Stimulated activated CD4-positive, alpha-beta T cell treated with anti-CD3 and anti-CD28 coated beads, Interleukin-12 subunit alpha, Interleukin-12 subunit beta, amount 100 ng/mL, for 4 hours (primary cell): ENCODE results near the gene CKB.

Source experiments
- DNase-seq: peaks from one replicate; pipeline ENCODE4 v3.0.0-alpha.2; 2020

CKB gene

GRCh38 chr14:103522649-103523574, at the start of gene CKB:
TSS of gene CKB (minus strand) at chr14:103522830. CDS start at chr14:103522493, 337 bp downstream.
- no peak for DNase-seq

- DNase-seq, result no peak
These were observed 46.8 kb upstream of the CKB start for GRCh38 chr14:103569408-103569807.

DNA sequence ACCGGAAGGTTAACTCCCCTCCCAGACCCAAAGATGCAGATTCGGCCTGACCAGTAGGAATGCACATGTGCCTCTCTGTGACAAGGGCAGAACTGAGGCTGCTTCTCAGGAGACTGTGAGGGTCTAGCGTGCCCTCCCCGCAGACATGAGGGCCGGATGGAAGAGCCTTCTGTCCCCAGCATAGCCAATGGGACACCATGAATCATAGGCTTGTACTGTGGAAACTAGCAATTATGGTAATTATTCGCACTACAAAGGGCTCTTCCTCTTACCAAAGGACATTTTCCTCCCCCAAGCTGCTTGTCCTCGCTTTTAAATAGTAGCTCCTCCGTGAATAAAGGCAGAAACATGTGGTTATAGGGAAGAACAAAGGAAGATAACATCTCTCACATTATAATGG, 46.3 kb upstream of the CKB start:
- no peak for DNase-seq

DNA sequence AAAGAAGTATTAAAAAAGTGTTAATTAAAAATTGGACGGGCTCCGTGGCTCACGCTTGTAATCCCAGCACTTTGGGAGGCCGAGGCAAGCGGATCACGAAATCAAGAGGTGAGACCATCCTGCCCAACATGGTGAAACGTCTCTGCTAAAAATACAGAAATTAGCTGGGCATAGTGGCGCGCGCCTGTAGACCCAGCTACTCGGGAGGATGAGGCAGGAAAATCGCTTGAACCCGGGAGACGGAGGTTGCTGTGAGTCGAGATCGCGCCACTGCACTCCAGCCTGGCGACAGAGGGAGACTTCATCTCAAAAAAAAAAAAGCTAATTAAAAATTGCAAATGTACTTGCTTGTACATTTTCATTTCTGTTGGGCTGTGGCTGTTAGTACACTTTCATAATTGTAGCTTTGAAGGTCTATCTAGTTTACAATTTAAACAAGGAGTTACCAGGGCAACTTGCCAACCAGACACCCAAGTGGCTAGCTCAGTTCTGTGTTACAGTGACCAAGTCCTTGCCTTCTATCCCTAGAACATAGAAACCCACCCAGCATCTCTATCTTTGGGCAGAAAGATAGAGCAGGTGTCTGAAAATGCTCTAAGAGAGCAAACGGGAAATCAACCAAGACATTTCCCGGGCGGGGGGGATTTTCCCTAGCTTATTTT, 41.3 kb upstream of the CKB start:
- DNase-seq, result no peak

- no peak for DNase-seq
These were observed 40.6 kb upstream of the CKB start for GRCh38 chr14:103563226-103563620.

- peak; percentile 82 for DNase-seq
These were observed 40.0 kb upstream of the CKB start, which contains the start of the genes BAG5 and COA8 for GRCh38 chr14:103562429-103563225. TSS of gene BAG5 (minus strand) at chr14:103562657. CDS start at chr14:103561164, 1,493 bp downstream. TSS of gene COA8 (plus strand) at chr14:103562960. CDS start at chr14:103563002, 42 bp downstream.

DNA sequence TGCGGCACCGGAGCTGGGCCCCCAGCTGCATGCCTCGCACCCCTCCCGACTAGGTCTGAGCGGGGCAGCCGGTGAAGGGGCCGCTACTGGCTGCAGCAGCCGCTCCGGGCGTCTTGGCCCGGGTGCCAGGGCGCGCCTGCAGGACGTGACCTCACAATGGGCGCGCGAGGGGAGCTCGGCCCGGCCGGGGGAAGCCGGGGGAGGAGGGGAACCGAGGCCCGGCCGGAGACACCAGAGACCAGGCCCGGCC, 39.5 kb upstream of the CKB start:
- DNase-seq, result peak; percentile 33

- peak; percentile 33 for DNase-seq
These were observed 39.0 kb upstream of the CKB start for GRCh38 chr14:103561381-103562178.

DNA sequence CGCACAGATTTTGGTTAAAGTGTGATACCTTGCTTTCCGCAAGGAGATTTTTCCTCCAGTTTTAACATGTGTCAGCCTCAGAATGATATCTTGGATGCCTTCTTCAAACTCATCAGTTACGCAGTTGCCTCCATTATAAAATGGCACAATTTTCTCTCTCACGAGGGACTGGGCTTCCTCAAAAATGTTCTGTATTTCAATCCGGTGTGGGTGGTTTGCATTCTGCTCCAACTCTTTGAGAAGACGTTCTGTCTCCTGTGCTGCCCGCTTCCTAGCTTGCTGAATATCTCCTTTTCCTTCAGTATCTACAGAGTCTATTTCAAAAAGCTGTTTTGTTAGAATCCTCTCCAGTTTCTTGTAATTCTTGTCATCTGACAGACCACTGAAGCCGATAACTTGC, 38.1 kb upstream of the CKB start:
- DNase-seq, result no peak

- DNase-seq, result no peak
These were observed 37.1 kb upstream of the CKB start for GRCh38 chr14:103559766-103560165.

GRCh38 chr14:103558071-103558882, 35.6 kb upstream of the CKB start:
- DNase-seq, result no peak

DNA sequence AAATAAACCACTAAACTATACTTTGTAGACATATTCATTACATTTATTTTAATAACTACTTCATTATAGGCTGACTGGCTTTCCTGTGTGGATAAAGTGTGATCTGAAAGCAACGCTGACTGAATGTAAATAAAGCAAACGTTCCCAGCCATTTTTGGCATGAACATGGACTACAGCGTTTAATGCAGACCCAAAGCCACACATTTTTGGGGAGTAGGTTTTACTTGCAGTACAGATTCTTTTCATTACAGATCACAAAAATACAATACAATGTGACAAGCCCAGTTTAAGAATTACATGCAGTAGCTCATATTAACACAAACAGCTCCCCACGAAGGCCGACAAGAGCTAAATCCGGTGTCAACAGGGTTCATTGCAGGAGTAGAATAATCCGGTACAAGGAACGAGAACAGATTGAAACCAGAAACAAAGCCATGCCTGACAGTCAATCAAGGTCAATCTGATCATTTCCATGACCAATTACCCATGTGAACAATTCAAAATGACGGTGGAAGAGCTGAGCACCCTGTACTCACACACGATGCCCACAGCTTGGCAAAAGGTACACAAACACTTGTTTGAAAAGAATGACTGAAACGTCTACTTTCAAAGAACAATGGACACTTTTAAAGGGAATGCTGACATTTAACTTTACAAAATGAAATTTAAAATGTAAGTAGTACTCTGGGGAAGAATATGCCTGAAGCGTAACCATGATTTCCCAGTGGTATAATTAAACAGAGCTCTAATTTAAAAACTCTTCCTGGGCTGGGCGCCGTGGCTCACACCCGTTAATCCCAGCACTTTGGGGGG, 34.5 kb upstream of the CKB start:
- no peak for DNase-seq

- DNase-seq, result no peak
These were observed 33.1 kb upstream of the CKB start for GRCh38 chr14:103555559-103556337.

GRCh38 chr14:103552846-103553210, 30.2 kb upstream of the CKB start:
- no peak for DNase-seq

- no peak for DNase-seq
These were observed 29.6 kb upstream of the CKB start for GRCh38 chr14:103552011-103552845.

GRCh38 chr14:103551338-103551762, 28.7 kb upstream of the CKB start:
- no peak for DNase-seq

- no peak for DNase-seq
These were observed 28.1 kb upstream of the CKB start for GRCh38 chr14:103550451-103551337.
